ENCODE results near the gene GEMIN4.

The GEMIN4 gene

DNA sequence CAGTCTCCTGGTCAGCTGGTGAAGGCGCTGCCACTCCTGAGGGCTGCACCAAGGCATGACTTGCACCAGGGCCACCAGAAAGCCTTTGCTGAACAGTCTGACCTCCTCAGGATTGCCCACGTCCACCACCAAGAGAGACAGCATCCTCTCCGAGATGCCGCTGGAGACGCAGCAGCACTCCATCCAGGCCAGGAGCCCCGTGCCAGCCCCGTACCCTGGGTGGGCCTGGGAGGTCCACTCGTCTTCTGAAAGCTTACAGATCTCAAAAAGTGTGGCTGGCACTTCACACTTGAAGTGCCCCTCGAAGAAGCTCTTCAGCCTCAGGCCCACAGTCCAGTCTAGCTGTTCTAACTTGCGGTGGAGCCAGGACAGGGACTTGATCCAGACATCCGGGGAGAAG lies 6.7 kb downstream of the GEMIN4 start:
- Histone ChIP-seq H3K27ac (ENCODE audit: low read depth in 2 of 2, low read length in 2 of 2) (no peak overlapping the region), H3K4me3 (ENCODE audit: low read length in 2 of 2) (no peak overlapping the region), H3K9me3 (ENCODE audit: control insufficient read depth in 2 of 2, low read length in 2 of 2) (no peaks in the 10 kb centered on the region), H3K9ac (ENCODE audit: low read depth in 1 of 2, low read length in 2 of 2) (no peak overlapping the region), H3K4me1 (ENCODE audit: control insufficient read depth in 2 of 2, insufficient read depth in 2 of 2, low read length in 2 of 2) (peaks cover 0 to 1% of the 10 kb centered on the region in 2 donors), H3K36me3 (ENCODE audit: control insufficient read depth in 2 of 2, insufficient read depth in 2 of 2, low read length in 2 of 2) (peaks cover 56 to 72% of the 10 kb centered on the region in 2 donors), H3K27me3 (ENCODE audit: control insufficient read depth in 2 of 2, insufficient read depth in 2 of 2, low read length in 2 of 2) (no peaks in the 10 kb centered on the region)

DNA sequence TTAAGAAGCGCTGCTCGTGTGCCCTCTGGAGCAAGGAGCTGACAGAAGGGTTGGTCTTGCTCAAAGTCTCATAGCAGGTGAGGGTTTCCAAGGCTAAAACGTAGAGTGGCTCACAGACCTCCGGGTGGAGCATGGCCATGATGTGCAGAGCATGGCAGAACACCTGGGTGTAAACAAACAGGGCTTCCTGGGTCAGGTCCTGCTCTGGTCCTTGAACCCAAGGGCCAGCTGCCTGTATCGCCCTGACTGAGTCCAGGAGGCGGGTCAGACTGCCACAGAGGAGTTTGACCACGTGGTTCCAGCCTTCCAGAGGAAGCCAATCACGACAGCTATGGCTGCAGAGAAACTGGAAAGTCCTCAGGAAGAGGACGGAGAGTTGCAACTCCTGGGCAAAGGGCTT lies 7.1 kb downstream of the GEMIN4 start:
- no peak overlapping the region for H3K9ac ChIP-seq (ENCODE audit: low read depth in 1 of 2, low read length in 2 of 2)
- H3K9me3 ChIP-seq (ENCODE audit: control insufficient read depth in 2 of 2, low read length in 2 of 2) = no peaks in the 10 kb centered on the region
- no peak overlapping the region for H3K27ac ChIP-seq (ENCODE audit: low read depth in 2 of 2, low read length in 2 of 2)
- peaks cover 58 to 72% of the 10 kb centered on the region in 2 donors for H3K36me3 ChIP-seq (ENCODE audit: control insufficient read depth in 2 of 2, insufficient read depth in 2 of 2, low read length in 2 of 2)
- H3K4me3 ChIP-seq (ENCODE audit: low read length in 2 of 2) = no peak overlapping the region
- no peaks in the 10 kb centered on the region for H3K4me1 ChIP-seq (ENCODE audit: control insufficient read depth in 2 of 2, insufficient read depth in 2 of 2, low read length in 2 of 2)
- H3K27me3 ChIP-seq (ENCODE audit: control insufficient read depth in 2 of 2, insufficient read depth in 2 of 2, low read length in 2 of 2) = no peaks in the 10 kb centered on the region

DNA sequence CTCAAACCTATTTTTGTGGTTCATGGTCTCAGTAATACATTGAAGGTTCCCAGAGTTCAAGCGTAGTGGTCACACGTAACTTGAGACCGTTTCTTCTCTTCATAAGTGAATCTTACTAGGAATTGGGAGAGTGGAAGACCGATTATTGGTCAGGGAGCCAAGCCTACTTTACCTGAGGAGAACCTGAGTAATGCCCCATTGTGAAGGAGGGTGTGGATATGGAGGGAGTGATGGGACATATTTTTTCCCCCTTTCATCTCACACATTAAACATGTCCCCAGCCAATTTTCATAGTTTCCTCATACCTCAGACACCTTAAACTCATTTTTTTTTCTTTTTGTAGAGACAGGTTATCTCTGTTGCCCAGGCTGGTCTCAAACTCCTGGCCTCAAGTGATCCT lies 8.9 kb downstream of the GEMIN4 start:
- H3K36me3 ChIP-seq (ENCODE audit: control insufficient read depth in 2 of 2, insufficient read depth in 2 of 2, low read length in 2 of 2) = peaks cover 57 to 71% of the 10 kb centered on the region in 2 donors
- H3K27ac ChIP-seq (ENCODE audit: low read depth in 2 of 2, low read length in 2 of 2) = no peak overlapping the region
- no peaks in the 10 kb centered on the region for H3K4me1 ChIP-seq (ENCODE audit: control insufficient read depth in 2 of 2, insufficient read depth in 2 of 2, low read length in 2 of 2)
- H3K4me3 ChIP-seq (ENCODE audit: low read length in 2 of 2) = no peak overlapping the region
- no peak overlapping the region for H3K9ac ChIP-seq (ENCODE audit: low read depth in 1 of 2, low read length in 2 of 2)
- H3K27me3 ChIP-seq (ENCODE audit: control insufficient read depth in 2 of 2, insufficient read depth in 2 of 2, low read length in 2 of 2) = no peaks in the 10 kb centered on the region
- no peaks in the 10 kb centered on the region for H3K9me3 ChIP-seq (ENCODE audit: control insufficient read depth in 2 of 2, low read length in 2 of 2)

DNA sequence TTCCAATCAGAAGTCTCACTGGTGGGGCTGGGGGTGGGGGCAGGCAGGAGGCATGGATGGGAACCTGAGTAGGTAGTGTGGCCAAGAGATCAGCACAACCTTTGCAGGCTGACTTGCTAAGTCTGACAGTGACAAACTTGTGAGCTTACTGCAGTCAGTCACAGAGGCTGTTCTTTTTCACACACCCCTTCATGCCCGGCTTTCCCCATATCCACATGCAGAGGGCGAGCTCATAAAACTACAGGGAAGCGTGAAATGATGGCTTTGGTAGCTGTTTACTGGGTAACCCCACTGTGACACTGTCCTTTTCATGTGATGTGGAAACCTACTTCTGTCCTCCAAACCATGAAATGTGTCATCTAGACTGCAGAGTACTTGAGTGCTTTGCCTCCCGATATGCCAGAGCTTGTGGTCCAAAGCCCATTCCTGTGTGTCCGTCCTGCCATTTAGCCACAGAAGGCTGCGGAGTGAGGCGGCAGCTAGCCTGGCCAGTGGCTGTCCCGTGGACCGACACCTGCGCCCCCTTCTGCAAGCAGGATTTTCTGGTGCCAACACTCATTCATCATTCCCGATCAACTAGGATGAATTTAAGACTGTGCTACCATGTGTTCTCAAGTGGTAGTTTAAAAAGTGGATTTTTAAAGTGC lies 9.8 kb downstream of the GEMIN4 start:
- Histone ChIP-seq H3K36me3 (ENCODE audit: control insufficient read depth in 2 of 2, insufficient read depth in 2 of 2, low read length in 2 of 2) (peaks cover 53 to 62% of the 10 kb centered on the region in 2 donors), H3K4me3 (ENCODE audit: low read length in 2 of 2) (no peak overlapping the region), H3K4me1 (ENCODE audit: control insufficient read depth in 2 of 2, insufficient read depth in 2 of 2, low read length in 2 of 2) (no peaks in the 10 kb centered on the region), H3K9me3 (ENCODE audit: control insufficient read depth in 2 of 2, low read length in 2 of 2) (no peaks in the 10 kb centered on the region), H3K27ac (ENCODE audit: low read depth in 2 of 2, low read length in 2 of 2) (no peak overlapping the region), H3K27me3 (ENCODE audit: control insufficient read depth in 2 of 2, insufficient read depth in 2 of 2, low read length in 2 of 2) (no peaks in the 10 kb centered on the region), H3K9ac (ENCODE audit: low read depth in 1 of 2, low read length in 2 of 2) (no peak overlapping the region)

DNA sequence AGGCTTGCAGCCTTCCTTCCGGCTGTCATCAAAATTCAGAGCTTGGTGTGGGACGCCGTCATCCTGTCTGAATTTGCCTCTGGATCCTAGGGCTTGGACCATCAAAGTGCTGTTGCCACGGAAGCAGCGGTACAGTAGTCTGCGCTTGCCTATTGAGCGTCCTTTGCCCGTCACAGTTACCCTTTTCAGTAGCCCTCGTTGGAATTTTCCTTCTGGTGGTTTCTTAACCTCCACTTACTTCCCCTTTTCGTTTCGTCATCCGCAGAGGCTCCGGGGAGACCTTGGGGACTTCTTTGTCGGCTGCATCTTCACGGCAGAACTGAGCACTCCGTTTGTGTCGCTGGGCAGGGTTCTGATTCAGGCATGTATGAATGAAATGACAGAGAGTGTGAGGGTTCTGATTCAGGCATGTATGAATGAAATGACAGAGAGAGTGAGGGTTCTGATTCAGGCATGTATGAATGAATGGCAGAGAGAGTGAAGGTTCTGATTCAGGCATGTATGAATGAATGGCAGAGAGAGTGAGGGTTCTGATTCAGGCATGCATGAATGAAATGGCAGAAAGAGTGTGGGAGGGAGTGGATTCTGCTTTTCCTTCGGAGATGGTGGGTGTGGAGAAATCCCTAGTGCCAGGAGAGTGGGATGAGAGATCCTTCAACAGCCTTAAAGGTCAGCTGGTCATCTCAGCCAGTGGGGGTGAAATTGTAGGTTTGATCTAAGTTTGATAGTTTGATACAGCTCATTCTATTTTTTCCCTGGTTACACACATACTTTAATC lies 11.6 kb downstream of the GEMIN4 start:
- H3K36me3 ChIP-seq (ENCODE audit: control insufficient read depth in 2 of 2, insufficient read depth in 2 of 2, low read length in 2 of 2) = peaks cover 35 to 44% of the 10 kb centered on the region in 2 donors
- no peaks in the 10 kb centered on the region for H3K4me1 ChIP-seq (ENCODE audit: control insufficient read depth in 2 of 2, insufficient read depth in 2 of 2, low read length in 2 of 2)
- H3K9ac ChIP-seq (ENCODE audit: low read depth in 1 of 2, low read length in 2 of 2) = no peak overlapping the region
- H3K4me3 ChIP-seq (ENCODE audit: low read length in 2 of 2) = peak overlapping the region in 1 of 2 donors; percentile 14
- no peak overlapping the region for H3K27ac ChIP-seq (ENCODE audit: low read depth in 2 of 2, low read length in 2 of 2)
- no peaks in the 10 kb centered on the region for H3K27me3 ChIP-seq (ENCODE audit: control insufficient read depth in 2 of 2, insufficient read depth in 2 of 2, low read length in 2 of 2)
- no peaks in the 10 kb centered on the region for H3K9me3 ChIP-seq (ENCODE audit: control insufficient read depth in 2 of 2, low read length in 2 of 2)

DNA sequence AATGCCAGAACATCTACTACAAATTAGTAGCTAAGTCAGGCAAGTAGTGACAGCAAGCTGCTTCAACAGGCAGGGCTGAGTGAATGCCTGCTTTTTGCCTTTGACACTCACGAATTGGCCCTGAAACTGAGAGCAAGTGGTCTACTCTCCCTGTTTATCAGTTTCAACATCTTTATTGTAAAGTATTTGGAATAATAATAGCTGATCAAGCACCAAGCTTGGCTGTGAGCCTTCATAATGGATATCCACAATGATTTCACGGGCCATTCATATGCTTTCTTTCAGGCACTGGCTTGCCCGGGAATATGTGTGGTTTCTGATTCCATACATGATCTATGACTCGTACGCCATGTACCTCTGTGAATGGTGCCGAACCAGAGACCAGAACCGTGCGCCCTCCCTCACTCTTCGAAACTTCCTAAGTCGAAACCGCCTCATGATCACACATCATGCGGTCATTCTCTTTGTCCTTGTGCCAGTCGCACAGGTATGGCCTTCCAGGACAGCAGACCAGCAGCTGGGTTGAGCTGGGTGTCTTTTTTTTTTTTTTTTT lies 14.4 kb downstream of the GEMIN4 start:
- Histone ChIP-seq H3K9me3 (ENCODE audit: control insufficient read depth in 2 of 2, low read length in 2 of 2) (no peaks in the 10 kb centered on the region), H3K27ac (ENCODE audit: low read depth in 2 of 2, low read length in 2 of 2) (no peak overlapping the region), H3K27me3 (ENCODE audit: control insufficient read depth in 2 of 2, insufficient read depth in 2 of 2, low read length in 2 of 2) (no peaks in the 10 kb centered on the region), H3K4me3 (ENCODE audit: low read length in 2 of 2) (no peak overlapping the region), H3K36me3 (ENCODE audit: control insufficient read depth in 2 of 2, insufficient read depth in 2 of 2, low read length in 2 of 2) (peaks cover 14 to 20% of the 10 kb centered on the region in 2 donors), H3K4me1 (ENCODE audit: control insufficient read depth in 2 of 2, insufficient read depth in 2 of 2, low read length in 2 of 2) (peaks cover 5% of the 10 kb centered on the region in 2 donors), H3K9ac (ENCODE audit: low read depth in 1 of 2, low read length in 2 of 2) (no peak overlapping the region)

DNA sequence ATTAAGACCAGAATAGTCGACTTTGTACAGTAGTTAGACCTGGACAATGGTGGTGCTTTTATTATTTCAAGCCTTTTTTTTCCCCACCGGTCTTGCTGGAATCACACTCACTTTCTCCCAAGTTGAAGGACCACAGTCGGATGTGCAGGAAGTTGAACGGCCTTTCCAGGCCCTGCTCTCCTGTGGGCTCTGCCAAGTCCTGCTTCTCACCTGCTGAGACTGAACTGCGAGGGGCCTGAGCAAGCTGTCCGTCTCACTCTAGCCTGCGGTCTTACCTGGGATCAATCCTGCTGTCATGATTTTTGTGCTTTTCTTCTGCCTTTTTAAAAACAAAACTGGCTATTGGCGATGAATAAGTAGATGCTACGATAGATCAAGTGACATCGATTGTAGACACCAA lies 18.3 kb downstream of the GEMIN4 start:
- peak overlapping the region in 1 of 2 donors; percentile 71 for H3K4me3 ChIP-seq (ENCODE audit: low read length in 2 of 2)
- H3K9me3 ChIP-seq (ENCODE audit: control insufficient read depth in 2 of 2, low read length in 2 of 2) = no peaks in the 10 kb centered on the region
- peaks cover 5 to 15% of the 10 kb centered on the region in 2 donors for H3K4me1 ChIP-seq (ENCODE audit: control insufficient read depth in 2 of 2, insufficient read depth in 2 of 2, low read length in 2 of 2)
- H3K9ac ChIP-seq (ENCODE audit: low read depth in 1 of 2, low read length in 2 of 2) = peak overlapping the region in 1 of 2 donors; percentile 66
- no peaks in the 10 kb centered on the region for H3K27me3 ChIP-seq (ENCODE audit: control insufficient read depth in 2 of 2, insufficient read depth in 2 of 2, low read length in 2 of 2)
- H3K36me3 ChIP-seq (ENCODE audit: control insufficient read depth in 2 of 2, insufficient read depth in 2 of 2, low read length in 2 of 2) = peaks cover 0 to 2% of the 10 kb centered on the region in 2 donors
- no peak overlapping the region for H3K27ac ChIP-seq (ENCODE audit: low read depth in 2 of 2, low read length in 2 of 2)

DNA sequence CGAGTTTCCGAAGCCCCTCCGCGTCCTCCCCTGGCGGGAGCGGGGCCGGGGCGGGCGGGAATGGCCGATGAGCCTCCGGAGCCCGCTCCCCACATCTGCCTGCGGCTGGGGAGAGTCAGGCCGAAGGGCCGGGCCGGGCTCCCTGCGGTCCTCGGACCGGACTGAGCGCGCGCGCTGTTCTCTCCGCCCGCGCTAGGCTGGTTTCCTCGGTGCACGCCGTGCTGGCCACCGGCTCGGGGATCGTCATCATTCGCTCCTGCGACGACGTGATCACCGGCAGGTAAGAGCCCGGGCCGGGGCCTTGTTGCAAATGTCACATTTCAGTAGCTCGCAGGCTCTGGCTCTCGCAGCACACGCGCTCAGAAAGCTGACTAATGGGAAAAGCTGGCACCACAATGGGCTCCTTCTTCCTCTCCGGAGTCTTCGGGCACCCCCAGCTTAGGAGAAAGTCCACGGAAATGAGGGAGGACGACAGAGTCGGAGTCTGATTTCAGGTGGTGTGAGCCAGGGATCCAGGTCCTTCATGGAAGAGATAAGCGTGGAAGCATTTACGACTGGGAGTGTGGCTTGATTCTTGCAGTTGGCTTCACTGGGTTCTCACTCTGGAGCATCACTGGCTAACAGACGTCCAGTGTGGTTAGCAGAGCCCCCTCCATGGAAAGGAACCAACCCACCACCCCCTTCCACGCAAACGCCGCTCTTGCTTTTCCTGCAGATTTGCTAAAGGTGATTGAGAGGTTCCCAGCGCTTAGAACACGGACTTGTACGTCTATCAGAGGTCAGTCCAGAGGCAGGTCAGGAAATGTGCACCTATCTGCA lies 19.0 kb downstream of the GEMIN4 start:
- no peaks in the 10 kb centered on the region for H3K36me3 ChIP-seq (ENCODE audit: control insufficient read depth in 2 of 2, insufficient read depth in 2 of 2, low read length in 2 of 2)
- H3K27ac ChIP-seq (ENCODE audit: low read depth in 2 of 2, low read length in 2 of 2) = peak overlapping the region; percentile 35 to 72
- peaks cover 5 to 15% of the 10 kb centered on the region in 2 donors for H3K4me1 ChIP-seq (ENCODE audit: control insufficient read depth in 2 of 2, insufficient read depth in 2 of 2, low read length in 2 of 2)
- peak overlapping the region; percentile 70 to 71 for H3K4me3 ChIP-seq (ENCODE audit: low read length in 2 of 2)
- no peaks in the 10 kb centered on the region for H3K27me3 ChIP-seq (ENCODE audit: control insufficient read depth in 2 of 2, insufficient read depth in 2 of 2, low read length in 2 of 2)
- peak overlapping the region; percentile 63 to 66 for H3K9ac ChIP-seq (ENCODE audit: low read depth in 1 of 2, low read length in 2 of 2)
- no peaks in the 10 kb centered on the region for H3K9me3 ChIP-seq (ENCODE audit: control insufficient read depth in 2 of 2, low read length in 2 of 2)

DNA sequence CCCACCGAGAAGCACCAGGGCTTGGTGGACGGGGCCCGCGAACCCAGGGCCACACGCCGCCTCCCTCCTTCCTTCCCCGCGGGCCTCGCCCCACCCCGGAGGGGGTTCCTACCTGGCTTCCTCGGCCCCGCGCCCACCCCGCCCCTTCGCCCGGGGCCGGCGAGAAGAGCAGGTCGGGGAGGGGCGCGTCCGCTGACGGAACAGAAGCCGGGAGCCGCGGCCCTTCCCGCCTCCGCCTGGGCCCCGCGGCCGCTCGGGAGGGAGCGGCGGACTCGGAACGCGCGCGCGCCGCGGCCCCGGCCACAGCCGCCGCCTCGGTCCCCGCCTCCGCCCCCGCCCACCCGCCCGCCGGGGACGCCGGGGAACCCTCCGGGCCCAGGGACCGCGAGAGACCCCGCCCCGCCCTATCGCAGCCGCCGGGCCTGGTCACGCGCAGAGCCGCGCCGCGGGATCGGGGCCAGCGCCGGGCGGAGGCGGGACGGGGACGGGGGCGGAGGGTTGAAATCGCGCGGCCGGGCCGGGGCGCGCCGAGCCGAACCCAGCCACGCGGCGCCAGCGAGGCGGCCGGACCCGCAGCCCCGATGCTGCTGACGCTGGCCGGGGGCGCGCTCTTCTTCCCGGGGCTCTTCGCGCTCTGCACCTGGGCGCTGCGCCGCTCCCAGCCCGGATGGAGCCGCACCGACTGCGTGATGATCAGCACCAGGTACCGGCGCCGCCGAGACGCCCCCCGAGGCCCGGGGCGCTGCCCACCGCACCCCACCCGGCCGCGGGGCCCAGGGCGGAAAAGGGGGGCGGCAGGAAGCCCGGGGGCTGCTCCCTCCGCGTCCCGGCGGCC lies 19.8 kb downstream of the GEMIN4 start, which contains the start of gene TLCD3A:
Gene TLCD3A, plus strand, starts transcription at position 530 of the 835 bp plus-strand sequence. Its CDS starts 52 bp downstream, at position 582.
- H3K4me3 ChIP-seq (ENCODE audit: low read length in 2 of 2) = peak within 1 kb of the TSS; percentile 70 to 73
- peak within 1 kb of the TSS; percentile 63 to 86 for H3K9ac ChIP-seq (ENCODE audit: low read depth in 1 of 2, low read length in 2 of 2)
- no peaks in the 10 kb centered on the region for H3K9me3 ChIP-seq (ENCODE audit: control insufficient read depth in 2 of 2, low read length in 2 of 2)
- no peaks in the 10 kb centered on the region for H3K36me3 ChIP-seq (ENCODE audit: control insufficient read depth in 2 of 2, insufficient read depth in 2 of 2, low read length in 2 of 2)
- H3K4me1 ChIP-seq (ENCODE audit: control insufficient read depth in 2 of 2, insufficient read depth in 2 of 2, low read length in 2 of 2) = peaks cover 5 to 15% of the 10 kb centered on the region in 2 donors
- no peaks in the 10 kb centered on the region for H3K27me3 ChIP-seq (ENCODE audit: control insufficient read depth in 2 of 2, insufficient read depth in 2 of 2, low read length in 2 of 2)
- peak within 1 kb of the TSS; percentile 75 to 78 for H3K27ac ChIP-seq (ENCODE audit: low read depth in 2 of 2, low read length in 2 of 2)
